Endothelial cell (in vitro differentiated cells): ENCODE measurements around the gene SDCCAG8. TPM values are rescaled to one million over a fixed set of nuclear protein-coding genes. Genes with fewer than 3 reads are reported as not detected.

Experiments
- DNase-seq: peaks from one replicate; pipeline ENCODE4 v3.0.0; 2021; ENCODE audit warnings: low spot score
- H3K27ac Mint-ChIP-seq: one replicate; pipeline ENCODE4 v1.8.0; 2021; ENCODE audit warnings: mixed read lengths, inconsistent platforms; ENCODE audit not compliant: unreplicated experiment
- H3K27me3 Mint-ChIP-seq: one replicate; pipeline ENCODE4 v1.8.0; 2021; ENCODE audit warnings: mild to moderate bottlenecking, moderate library complexity, mixed read lengths, inconsistent platforms; ENCODE audit not compliant: unreplicated experiment
- H3K36me3 Mint-ChIP-seq: one replicate; pipeline ENCODE4 v1.8.0; 2021; ENCODE audit warnings: mild to moderate bottlenecking, low read depth, mixed read lengths, inconsistent platforms; ENCODE audit not compliant: unreplicated experiment
- H3K4me1 Mint-ChIP-seq: one replicate; pipeline ENCODE4 v1.8.0; 2021; ENCODE audit warnings: mild to moderate bottlenecking, mixed read lengths, inconsistent platforms; ENCODE audit not compliant: unreplicated experiment
- H3K4me3 Mint-ChIP-seq: one replicate; pipeline ENCODE4 v1.8.0; 2021; ENCODE audit warnings: mild to moderate bottlenecking, mixed read lengths, inconsistent platforms; ENCODE audit not compliant: unreplicated experiment
- H3K9me3 Mint-ChIP-seq: one replicate; pipeline ENCODE4 v1.8.0; 2021; ENCODE audit warnings: mixed read lengths, inconsistent platforms; ENCODE audit not compliant: unreplicated experiment
- CTCF ChIP-seq: fragments of 200-600 bp; sonication (generic); IDR thresholded peaks from one replicate; pipeline ENCODE4 v1.5.0; 2021; ENCODE audit warnings: antibody characterized with exemption; ENCODE audit not compliant: unreplicated experiment
- total RNA-seq: library from RNA; stranded (reverse); fragmentation: NEBNext Ultra II Directional; extraction: Animal tissue kit (Norgen Biotek cat#: 25700); gene quantifications from one replicate; pipeline ENCODE4 v1.2.1, GENCODE V29; 2021; ENCODE audit not compliant: unreplicated experiment

SDCCAG8 gene
- total RNA-seq, 1 donor from 2014 or later = 41.9 TPM

GRCh38 chr1:243394601-243395464 is 139.0 kb downstream of the SDCCAG8 start:
- peaks cover 2% of the 10 kb centered on the region for H3K27me3 Mint-ChIP-seq
- H3K27ac Mint-ChIP-seq = no peak overlapping the region
- H3K4me3 Mint-ChIP-seq = no peak overlapping the region
- TF ChIP-seq CTCF = no peak
- H3K9me3 Mint-ChIP-seq = no peaks in the 10 kb centered on the region
- no peaks in the 10 kb centered on the region for H3K36me3 Mint-ChIP-seq
- peaks cover 9% of the 10 kb centered on the region for H3K4me1 Mint-ChIP-seq
- DNase-seq = no peak

- no peak for TF ChIP-seq CTCF
- no peaks in the 10 kb centered on the region for H3K9me3 Mint-ChIP-seq
- no peaks in the 10 kb centered on the region for H3K4me1 Mint-ChIP-seq
- no peak overlapping the region for H3K4me3 Mint-ChIP-seq
- no peak for DNase-seq
- H3K36me3 Mint-ChIP-seq = no peaks in the 10 kb centered on the region
- H3K27me3 Mint-ChIP-seq = peaks cover 2% of the 10 kb centered on the region
- no peak overlapping the region for H3K27ac Mint-ChIP-seq
Observed at GRCh38 chr1:243396424-243396823, 140.6 kb downstream of the SDCCAG8 start.

- Mint-ChIP-seq H3K27me3 (peaks cover 2% of the 10 kb centered on the region), H3K4me1 (no peaks in the 10 kb centered on the region), H3K36me3 (no peaks in the 10 kb centered on the region), H3K9me3 (no peaks in the 10 kb centered on the region), H3K4me3 (no peak overlapping the region), H3K27ac (no peak overlapping the region)
- TF ChIP-seq CTCF = no peak
- no peak for DNase-seq
Observed at GRCh38 chr1:243396876-243397275, 141.0 kb downstream of the SDCCAG8 start.

- no peak for DNase-seq
- TF ChIP-seq CTCF = no peak
- H3K27ac Mint-ChIP-seq = no peak overlapping the region
Observed at GRCh38 chr1:243397613-243398321, 141.9 kb downstream of the SDCCAG8 start.

GRCh38 chr1:243399561-243400155 is 143.8 kb downstream of the SDCCAG8 start:
- no peak for TF ChIP-seq CTCF
- H3K27ac Mint-ChIP-seq = no peak overlapping the region
- H3K4me1 Mint-ChIP-seq = no peaks in the 10 kb centered on the region
- H3K4me3 Mint-ChIP-seq = no peak overlapping the region
- H3K9me3 Mint-ChIP-seq = no peaks in the 10 kb centered on the region
- H3K27me3 Mint-ChIP-seq = no peaks in the 10 kb centered on the region
- H3K36me3 Mint-ChIP-seq = no peaks in the 10 kb centered on the region
- no peak for DNase-seq

More at GRCh38 chr1:243397613-243398321, 141.9 kb downstream of the SDCCAG8 start:
- Mint-ChIP-seq H3K4me3 (no peak overlapping the region), H3K36me3 (no peaks in the 10 kb centered on the region), H3K4me1 (no peaks in the 10 kb centered on the region), H3K9me3 (no peaks in the 10 kb centered on the region), H3K27me3 (peaks cover 2% of the 10 kb centered on the region)
